GM18858 (cell line): ENCODE results near the gene TTBK1.

ENCODE experiments used
- ATAC-seq: cut with Tn5 transposase; IDR thresholded peaks from one replicate; pipeline ENCODE4 v1.9.1; 2021; ENCODE audit not compliant: unreplicated experiment

The TTBK1 gene

GRCh38 chr6:43222418-43223059 is 20.7 kb upstream of the TTBK1 start:
- ATAC-seq, result no peak

GRCh38 chr6:43223175-43223574 is 20.1 kb upstream of the TTBK1 start:
- no peak for ATAC-seq

DNA sequence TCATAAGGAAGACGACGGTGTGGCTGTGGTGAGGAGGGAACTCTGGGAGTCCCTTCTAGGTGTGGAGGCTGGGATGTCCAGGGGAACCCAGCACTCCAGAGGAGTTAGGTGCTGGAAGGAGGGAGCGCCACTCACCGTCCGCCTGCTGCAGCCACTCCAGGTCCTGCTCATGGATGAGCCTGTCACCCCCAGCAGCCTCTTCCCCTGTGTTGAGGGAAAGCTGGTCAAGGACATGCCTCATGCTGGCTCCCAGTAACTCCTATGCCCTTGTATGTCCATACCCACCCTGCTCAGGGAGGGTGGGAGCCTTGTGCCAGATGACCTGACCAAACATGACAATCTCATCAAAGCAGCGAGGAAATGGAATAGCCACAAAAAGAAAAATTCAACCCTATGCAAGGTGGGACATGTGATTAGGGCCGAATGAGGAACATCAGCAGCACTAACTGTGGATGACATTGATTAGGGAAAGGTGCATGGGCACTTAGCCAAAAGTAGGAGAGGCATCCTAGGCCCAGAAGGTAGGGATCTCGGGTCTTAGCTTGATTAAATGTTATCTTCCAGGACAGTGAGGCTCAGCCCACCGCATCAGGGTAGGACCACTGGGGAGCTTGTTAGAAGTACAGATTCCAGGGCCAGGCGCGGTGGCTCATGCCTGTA is 17.0 kb upstream of the TTBK1 start:
- ATAC-seq, result no peak

GRCh38 chr6:43228951-43229802 is 14.1 kb upstream of the TTBK1 start, which contains the start of gene DNPH1:
TSS of gene DNPH1 (minus strand) at chr6:43229481. CDS start at chr6:43229456, 25 bp downstream.
- peak; percentile 50 for ATAC-seq

GRCh38 chr6:43229803-43230620 is 13.3 kb upstream of the TTBK1 start:
- no peak for ATAC-seq

DNA sequence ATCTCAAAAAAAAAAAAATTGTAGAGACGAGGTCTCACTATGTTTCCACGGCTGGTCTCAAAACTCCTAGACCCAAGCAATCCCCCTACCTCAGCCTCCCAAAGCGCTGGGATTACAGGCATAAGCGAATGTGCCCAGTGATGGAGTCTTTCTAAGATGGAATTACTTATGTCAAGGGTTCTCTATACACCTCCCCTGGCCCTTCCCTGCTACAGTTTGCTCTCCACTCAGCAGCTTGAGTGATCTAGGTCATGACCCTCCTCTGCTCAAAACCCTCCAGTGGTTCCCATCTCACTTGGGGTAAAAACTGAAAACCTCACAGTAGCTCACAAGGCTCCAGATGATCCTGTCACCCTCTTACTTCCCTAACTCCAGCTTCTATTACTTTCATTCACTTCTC is 12.2 kb upstream of the TTBK1 start:
- ATAC-seq, result no peak

- no peak for ATAC-seq
Measured at GRCh38 chr6:43231735-43232450, 11.4 kb upstream of the TTBK1 start.

GRCh38 chr6:43235841-43236240 is 7.4 kb upstream of the TTBK1 start:
- no peak for ATAC-seq

DNA sequence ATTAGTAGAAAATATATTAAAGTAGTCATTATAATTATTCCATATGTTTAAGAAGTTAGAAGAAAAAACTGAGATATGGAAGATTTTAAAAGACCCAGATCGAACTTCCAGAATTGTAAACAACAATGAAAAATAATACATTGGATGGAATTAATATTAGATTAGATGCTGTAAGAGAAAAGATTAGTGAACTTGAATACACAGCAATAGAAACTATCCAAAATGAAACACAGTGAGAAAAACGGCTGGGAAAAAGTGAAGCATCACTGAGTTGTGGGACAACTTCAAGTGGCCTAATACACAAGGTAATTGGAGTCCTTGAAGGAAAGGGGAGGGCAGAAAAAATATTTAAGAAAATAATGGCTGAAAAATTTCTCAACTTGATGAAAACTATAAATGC is 4.2 kb upstream of the TTBK1 start:
- no peak for ATAC-seq

- ATAC-seq, result no peak
Measured at GRCh38 chr6:43240950-43241349, 2.3 kb upstream of the TTBK1 start.

DNA sequence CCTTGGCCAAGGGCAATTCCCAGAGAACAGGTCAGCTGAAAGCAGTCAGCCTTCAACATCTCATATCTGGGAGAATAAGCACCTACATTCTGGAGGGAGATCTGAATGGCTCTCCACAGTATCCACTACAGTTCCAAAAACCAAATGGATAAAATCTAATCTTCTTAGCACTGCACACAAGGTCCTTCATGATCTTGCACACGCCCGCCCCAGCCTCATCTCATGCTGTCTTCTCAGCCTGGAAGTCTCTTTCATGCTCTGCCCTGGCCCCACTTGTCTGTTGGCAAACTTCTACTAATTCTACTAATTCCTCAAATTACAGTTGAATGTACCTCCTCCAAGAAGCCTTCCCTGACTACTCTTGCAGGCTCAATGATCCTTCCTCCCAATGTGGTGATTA is 1.8 kb upstream of the TTBK1 start:
- ATAC-seq, result no peak

- ATAC-seq, result no peak
Measured at GRCh38 chr6:43243664-43244321, 512 bp downstream of the TTBK1 start.

GRCh38 chr6:43246301-43247113 is 3.2 kb downstream of the TTBK1 start:
- ATAC-seq, result no peak

DNA sequence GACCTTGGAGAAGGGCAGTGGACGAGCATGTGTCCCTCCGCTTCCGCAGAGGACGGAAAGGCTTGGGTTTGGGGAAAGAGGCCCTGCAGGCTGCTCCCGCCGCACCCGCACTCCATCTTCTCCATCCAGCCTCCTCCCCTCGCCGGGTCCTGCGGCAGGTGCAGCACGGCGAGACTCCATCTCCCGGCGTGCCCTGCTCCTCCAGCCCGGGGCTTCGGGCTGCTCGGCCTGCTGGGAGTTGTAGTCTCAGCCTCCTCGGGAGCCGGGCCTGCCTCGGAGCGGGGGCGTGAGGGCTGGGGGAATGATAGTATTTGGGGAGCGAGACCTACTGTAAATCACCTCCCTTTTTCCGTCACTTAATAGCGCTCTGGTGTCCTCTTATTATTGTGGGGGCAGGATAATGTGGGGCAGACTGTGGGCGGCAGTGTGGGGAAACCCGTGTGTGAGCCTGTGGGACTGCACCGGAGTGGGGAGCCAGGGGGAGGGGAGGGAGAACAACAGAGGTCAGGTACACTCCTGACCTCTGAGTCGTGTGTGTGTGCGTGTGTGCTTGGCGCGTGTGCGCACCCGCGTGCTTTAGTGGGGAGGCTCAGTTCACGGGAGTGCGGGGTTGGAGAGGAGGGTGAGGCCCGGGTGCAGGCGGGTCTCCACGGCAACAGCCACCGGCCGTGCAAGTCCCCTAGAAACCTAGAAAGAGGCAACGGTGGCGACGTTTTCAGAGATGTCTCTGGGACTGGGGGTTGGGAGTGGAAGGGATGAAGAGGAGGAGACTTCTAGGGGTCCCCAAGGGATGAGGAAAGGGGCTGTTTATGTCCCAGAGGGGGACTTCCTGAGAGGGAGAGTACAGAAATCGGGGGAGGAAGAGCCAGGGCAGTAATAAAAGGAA is 4.1 kb downstream of the TTBK1 start:
- peak; percentile 77 for ATAC-seq

DNA sequence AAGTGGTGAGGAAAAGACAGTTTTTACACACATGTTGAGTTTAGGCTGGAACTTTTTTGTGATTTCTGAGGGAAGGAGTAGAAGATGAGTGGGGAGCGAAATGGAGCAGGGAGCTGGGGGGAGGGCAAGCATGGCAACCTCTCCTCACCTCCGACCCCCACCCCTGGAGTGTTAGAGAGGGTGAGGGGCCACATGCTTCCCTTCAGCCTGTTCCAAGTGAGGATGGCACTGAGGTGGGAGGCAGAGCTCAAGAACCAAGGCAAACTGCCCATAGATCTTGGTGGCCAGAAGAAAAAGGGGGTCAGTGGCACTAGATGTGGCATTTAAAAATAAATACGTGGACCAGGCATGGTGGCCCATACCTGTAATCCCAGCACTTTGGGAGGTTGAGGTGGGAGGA is 4.8 kb downstream of the TTBK1 start:
- ATAC-seq, result no peak

DNA sequence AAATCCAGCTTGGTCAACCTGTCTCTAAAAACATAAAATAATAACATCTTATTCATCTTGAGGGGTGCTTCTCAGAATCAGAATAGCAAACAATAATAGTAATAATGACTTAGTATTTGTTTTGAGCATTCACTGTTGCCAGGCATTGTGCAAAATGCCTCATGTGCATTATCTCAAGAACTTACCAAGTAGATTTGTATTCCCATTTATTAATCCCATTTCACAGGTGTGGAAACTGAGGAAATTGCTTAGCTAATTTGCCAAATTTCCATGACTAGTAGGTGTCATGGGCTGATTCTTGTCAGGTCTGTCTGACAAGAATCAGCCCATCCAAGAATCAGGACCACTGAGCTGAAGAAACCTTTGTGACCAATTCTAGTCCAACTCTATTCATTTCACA is 5.5 kb downstream of the TTBK1 start:
- ATAC-seq, result no peak

DNA sequence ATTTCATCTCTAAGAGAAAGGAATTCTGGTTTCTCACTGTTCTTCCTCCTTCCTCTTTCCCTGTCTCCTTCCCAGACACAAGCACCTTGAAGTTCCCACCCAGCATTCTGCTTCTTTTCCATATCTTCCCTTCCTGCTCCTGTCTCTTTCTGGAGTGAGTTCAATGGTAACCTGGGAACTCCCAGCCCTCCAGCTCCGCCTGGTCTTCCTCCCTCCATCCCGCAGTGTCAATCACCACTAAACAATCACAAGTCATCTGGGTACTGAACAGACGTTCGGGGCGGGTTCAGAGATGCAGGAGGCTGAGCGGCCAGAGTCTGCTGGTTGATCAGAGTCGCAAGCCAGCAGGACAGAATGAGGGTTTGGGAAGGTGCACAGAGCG is 7.7 kb downstream of the TTBK1 start:
- ATAC-seq, result no peak

GRCh38 chr6:43253401-43253800 is 10.1 kb downstream of the TTBK1 start:
- no peak for ATAC-seq
